ACC112 (cell line): Measurements from ENCODE around the gene AKAP1.
A peak's percentile ranks its signal among the peaks of the same experiment; 100 is the strongest.

Experiments
- H2AFZ ChIP-seq: fragments of 200-600 bp; sonication (generic); one replicate; pipeline ENCODE4 v1.6.0; 2017; ENCODE audit warnings: antibody characterized with exemption, low read length; ENCODE audit not compliant: unreplicated experiment
- H3K27ac ChIP-seq: fragments of 200-600 bp; sonication (generic); 2 replicates; pipeline ENCODE4 v1.5.1; 2014; ENCODE audit warnings: low read depth, mild to moderate bottlenecking, antibody characterized with exemption, low read length, moderate library complexity
- H3K27me3 ChIP-seq: fragments of 200-600 bp; sonication (generic); 2 replicates; pipeline ENCODE4 v1.6.1; 2014; ENCODE audit warnings: mild to moderate bottlenecking, antibody characterized with exemption, low read length, moderate library complexity, mixed read lengths; ENCODE audit not compliant: insufficient read depth
- H3K36me3 ChIP-seq: fragments of 200-600 bp; sonication (generic); 2 replicates; pipeline ENCODE4 v1.6.1; 2016; ENCODE audit warnings: mild to moderate bottlenecking, antibody characterized with exemption, low read length, moderate library complexity, mixed read lengths; ENCODE audit not compliant: insufficient read depth
- H3K4me1 ChIP-seq: fragments of 200-600 bp; sonication (generic); one replicate; pipeline ENCODE4 v1.6.1; 2016; ENCODE audit warnings: low read length, mixed read lengths; ENCODE audit not compliant: insufficient read depth, unreplicated experiment, control insufficient read depth
- H3K4me3 ChIP-seq: fragments of 200-600 bp; sonication (generic); 2 replicates; pipeline ENCODE4 v1.5.1; 2014; ENCODE audit warnings: mild to moderate bottlenecking, low read depth, low read length
- H3K79me2 ChIP-seq: fragments of 200-600 bp; sonication (generic); one replicate; pipeline ENCODE4 v1.6.0; 2016; ENCODE audit warnings: low read length; ENCODE audit not compliant: control insufficient read depth, unreplicated experiment, insufficient read depth

The AKAP1 gene

DNA sequence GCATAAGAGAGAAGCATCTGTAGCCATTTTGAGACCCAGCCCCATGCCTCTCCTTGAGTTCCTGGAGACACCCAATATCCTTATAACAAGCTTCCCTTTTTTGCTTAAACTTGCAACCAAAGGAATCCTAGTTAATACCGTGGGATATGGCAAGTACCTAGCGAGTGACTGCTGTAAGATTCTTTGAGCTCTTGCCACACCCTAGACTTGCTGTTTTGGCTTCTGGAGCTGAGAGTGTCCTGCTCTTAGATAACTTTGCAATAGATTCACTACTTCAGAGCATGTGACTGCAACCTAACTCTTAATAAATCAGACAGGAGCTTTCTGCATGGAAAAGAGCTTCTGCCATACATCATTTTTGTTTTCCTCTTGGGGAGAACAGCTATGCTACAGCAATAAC, 58.3 kb downstream of the AKAP1 start:
- Histone ChIP-seq H3K79me2 (no peaks in the 10 kb centered on the region), H3K4me3 (no peak overlapping the region), H2AFZ (peak overlapping the region; percentile 78), H3K4me1 (peaks cover 8% of the 10 kb centered on the region), H3K27me3 (no peaks in the 10 kb centered on the region), H3K36me3 (no peaks in the 10 kb centered on the region), H3K27ac (no peak overlapping the region)

DNA sequence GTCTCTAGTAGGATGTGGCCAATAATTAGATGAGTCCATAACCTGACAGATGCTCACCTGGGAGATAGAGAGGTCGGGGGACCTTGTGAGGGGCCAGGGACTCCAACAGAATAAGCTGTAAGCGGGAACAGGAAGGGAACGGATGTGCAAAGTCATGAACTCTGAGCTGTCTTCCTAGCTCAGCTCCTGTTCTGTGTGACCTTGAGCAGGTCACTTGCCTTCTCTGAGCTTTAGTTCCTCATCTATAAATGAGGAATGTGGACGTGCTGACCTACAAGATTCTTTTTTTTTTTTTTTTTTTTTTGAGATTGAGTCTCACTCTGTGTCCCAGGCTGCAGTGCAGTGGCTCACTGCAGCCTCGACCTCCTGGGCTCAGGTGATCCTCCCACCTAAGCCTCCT, 58.9 kb downstream of the AKAP1 start:
- no peak overlapping the region for H3K4me3 ChIP-seq
- H3K4me1 ChIP-seq = peaks cover 8% of the 10 kb centered on the region
- H3K36me3 ChIP-seq = no peaks in the 10 kb centered on the region
- H3K27ac ChIP-seq = no peak overlapping the region
- no peaks in the 10 kb centered on the region for H3K79me2 ChIP-seq
- H3K27me3 ChIP-seq = peaks cover 3% of the 10 kb centered on the region; the same call in 1 of the 2 replicates
- no peak overlapping the region for H2AFZ ChIP-seq

DNA sequence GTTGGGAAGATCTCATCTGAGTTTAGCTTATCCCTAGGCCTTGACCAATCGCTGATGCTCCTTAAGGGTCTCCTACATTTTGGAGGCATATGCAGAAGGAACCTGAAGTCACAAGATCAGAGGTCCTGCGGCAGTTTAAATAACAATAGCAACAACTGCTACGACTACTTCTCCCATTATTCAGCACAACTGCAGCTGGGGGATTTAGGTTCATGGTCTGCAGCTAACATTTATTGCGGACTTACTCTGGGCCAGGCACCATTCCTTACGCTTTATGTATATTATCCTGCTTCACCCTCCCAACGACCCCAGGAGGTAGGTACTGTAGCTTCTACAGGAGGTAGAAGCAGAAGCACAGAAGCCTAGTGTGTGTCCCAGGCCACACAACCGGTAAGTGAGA, 59.5 kb downstream of the AKAP1 start:
- no peaks in the 10 kb centered on the region for H3K36me3 ChIP-seq
- no peak overlapping the region for H3K4me3 ChIP-seq
- no peak overlapping the region for H3K27ac ChIP-seq
- H3K79me2 ChIP-seq = no peaks in the 10 kb centered on the region
- H3K4me1 ChIP-seq = peaks cover 8% of the 10 kb centered on the region
- H3K27me3 ChIP-seq = peaks cover 10% of the 10 kb centered on the region; the same call in 1 of the 2 replicates
- no peak overlapping the region for H2AFZ ChIP-seq

DNA sequence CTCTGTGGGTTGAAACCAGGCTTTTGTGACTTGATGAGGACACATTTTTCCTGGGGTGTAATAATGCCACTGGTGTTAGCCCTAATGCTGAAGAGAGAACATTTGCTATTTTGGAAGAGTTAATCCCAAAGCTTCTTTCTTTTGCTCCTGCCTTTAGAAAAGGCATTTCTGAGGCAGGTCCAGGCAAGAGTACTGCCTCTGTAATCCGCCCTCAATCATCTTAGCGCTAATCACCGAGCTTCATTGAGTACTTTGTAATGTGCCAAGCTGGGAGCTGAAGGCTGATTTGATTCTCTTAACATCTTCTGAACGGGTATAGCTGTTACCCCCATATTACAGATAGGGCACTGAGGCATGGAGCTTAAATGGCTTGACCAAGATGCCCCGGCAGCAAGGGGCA, 60.3 kb downstream of the AKAP1 start:
- no peaks in the 10 kb centered on the region for H3K79me2 ChIP-seq
- H3K27me3 ChIP-seq = peaks cover 12% of the 10 kb centered on the region; the same call in 1 of the 2 replicates
- H3K27ac ChIP-seq = no peak overlapping the region
- no peaks in the 10 kb centered on the region for H3K36me3 ChIP-seq
- H3K4me1 ChIP-seq = peaks cover 8% of the 10 kb centered on the region
- no peak overlapping the region for H2AFZ ChIP-seq
- no peak overlapping the region for H3K4me3 ChIP-seq

DNA sequence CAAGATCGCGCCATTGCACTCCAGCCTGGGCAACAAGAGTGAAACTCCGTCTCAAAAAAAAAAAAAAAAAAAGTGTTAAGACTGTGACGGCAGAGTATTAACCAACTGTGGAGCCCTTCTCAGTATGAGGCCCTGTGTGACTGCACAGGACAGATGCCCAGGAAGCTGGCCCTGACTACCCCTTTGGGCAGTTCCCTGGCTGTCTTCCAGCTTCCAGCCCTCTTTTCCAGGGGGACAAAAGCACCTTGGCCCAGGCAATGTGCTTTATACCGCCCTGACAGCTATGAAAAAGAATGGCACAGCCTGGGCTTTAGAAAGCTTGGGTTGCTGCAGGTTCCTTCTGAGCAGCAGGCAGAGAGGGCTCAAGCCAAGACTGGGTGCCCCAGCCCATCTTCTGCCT, 61.2 kb downstream of the AKAP1 start:
- Histone ChIP-seq H3K36me3 (no peaks in the 10 kb centered on the region), H3K27ac (no peak overlapping the region), H3K4me3 (no peak overlapping the region), H3K4me1 (peaks cover 8% of the 10 kb centered on the region), H2AFZ (no peak overlapping the region), H3K27me3 (peaks cover 12% of the 10 kb centered on the region; the same call in 1 of the 2 replicates), H3K79me2 (no peaks in the 10 kb centered on the region)

DNA sequence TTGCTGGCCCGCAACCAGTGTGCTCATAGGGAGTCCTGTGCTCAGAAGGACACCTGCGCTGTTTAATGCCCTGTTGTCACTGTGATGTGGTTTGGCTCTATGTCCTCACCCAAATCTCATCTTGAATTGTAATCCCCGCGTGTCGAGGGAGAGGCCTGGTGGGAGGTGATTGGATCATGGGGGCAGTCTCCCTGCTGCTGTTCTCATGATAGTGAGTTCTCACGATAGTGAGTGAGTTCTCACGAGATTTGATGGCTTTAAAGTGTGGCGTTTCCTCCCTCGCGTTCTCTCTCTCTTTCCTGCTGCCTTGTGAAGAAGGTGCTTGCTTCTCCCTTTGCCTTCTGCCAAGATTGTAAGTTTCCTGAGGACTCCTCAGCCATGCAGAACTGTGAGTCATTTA, 66.8 kb downstream of the AKAP1 start:
- Histone ChIP-seq H2AFZ (no peak overlapping the region), H3K36me3 (no peaks in the 10 kb centered on the region), H3K4me3 (no peak overlapping the region), H3K27me3 (peaks cover 12% of the 10 kb centered on the region; the same call in 1 of the 2 replicates), H3K79me2 (no peaks in the 10 kb centered on the region), H3K27ac (no peak overlapping the region), H3K4me1 (no peaks in the 10 kb centered on the region)

DNA sequence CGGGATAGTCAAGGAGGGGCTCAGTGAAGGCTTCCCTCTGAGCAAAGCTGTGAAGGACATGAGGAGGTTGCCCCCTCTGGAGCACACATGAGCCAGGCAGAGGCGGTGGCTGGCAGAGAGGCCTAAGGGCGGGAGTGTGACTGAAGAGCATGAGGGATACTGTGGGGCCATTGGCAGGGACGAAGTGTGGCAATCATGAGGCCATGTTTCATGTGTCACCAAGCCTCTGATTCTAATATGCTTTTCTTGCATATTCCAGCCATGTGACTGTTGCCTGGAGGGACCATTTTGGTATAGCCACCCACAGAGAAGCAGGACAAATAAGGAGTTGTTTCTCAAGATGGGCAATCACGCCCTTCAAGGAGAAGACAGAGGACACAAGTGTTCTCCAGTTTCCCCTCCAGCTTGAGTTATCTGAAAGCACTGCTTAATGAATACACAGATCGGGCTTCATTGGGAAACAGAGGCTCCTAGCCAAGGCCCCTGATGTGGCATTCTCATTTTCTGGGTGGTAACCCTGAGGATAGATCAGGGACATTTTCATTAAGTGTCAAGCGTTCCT, 68.0 kb downstream of the AKAP1 start:
- Histone ChIP-seq H3K4me3 (no peak overlapping the region), H2AFZ (no peak overlapping the region), H3K36me3 (no peaks in the 10 kb centered on the region), H3K27me3 (peaks cover 12% of the 10 kb centered on the region; the same call in 1 of the 2 replicates), H3K27ac (no peak overlapping the region), H3K4me1 (peaks cover under 1% of the 10 kb centered on the region), H3K79me2 (no peaks in the 10 kb centered on the region)

DNA sequence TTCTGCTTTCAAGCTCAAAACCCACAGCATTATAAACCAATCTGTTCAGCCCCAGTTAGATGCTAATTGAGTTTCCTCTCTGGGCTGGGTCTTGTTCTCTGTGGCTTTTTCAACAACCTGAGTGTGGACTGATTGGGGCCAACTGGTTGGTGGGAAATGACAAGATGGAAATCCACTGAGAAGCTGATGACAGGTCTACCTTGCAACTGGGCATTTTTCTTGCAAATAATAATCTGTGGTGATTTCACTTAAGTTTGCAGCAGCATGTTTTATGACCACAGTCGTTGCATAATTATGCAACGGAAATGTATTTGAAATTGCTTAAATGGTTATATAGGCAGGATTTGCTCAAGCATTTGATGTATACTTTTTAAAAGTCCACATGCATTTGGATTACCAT, 69.9 kb downstream of the AKAP1 start:
- Histone ChIP-seq H3K4me3 (no peak overlapping the region), H3K79me2 (no peaks in the 10 kb centered on the region), H3K27ac (no peak overlapping the region), H3K4me1 (peaks cover 5% of the 10 kb centered on the region), H3K27me3 (no peaks in the 10 kb centered on the region), H3K36me3 (no peaks in the 10 kb centered on the region), H2AFZ (no peak overlapping the region)

DNA sequence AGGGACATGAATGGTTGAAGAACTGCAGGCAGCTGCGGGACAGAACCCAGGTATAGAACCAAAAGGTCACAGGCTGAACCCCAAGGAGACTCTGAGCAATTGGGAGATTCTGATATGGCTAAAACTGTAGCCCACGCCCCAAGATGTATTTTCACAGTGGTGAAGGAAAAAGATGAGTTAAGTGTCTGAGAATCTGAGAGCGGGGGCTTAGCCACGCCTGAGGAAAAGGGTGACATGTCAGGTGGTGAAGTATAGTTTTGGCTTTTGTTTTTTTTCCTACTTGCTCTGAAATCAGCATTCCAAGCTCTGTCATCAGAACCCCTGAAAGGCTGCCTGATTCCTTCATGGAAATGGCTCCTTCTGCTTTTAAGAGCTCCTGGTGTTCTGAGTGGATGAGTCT, 73.3 kb downstream of the AKAP1 start:
- Histone ChIP-seq H3K27ac (no peak overlapping the region), H2AFZ (peak overlapping the region; percentile 17), H3K36me3 (no peaks in the 10 kb centered on the region), H3K79me2 (no peaks in the 10 kb centered on the region), H3K4me1 (peaks cover 5% of the 10 kb centered on the region), H3K4me3 (no peak overlapping the region), H3K27me3 (no peaks in the 10 kb centered on the region)

DNA sequence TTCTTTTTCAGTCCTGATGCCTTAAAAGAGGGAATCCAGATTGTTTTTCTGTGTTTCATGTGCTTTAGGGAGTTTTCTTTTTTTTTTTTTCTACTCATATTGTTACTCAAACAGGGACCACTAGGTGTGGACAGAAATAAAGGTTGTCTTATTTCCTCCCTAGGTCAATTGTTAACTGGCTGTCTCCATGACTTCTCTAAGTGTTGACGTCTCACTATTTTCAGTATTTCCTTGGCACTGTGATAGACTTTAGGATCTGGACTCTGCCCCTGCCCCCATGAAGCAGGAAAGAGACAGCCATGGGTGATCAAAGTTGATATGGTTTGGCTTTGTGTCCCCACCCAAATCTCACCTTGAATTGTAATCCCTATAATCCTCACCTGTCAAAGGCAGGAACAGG, 73.7 kb downstream of the AKAP1 start:
- H3K36me3 ChIP-seq = no peaks in the 10 kb centered on the region
- no peak overlapping the region for H2AFZ ChIP-seq
- H3K4me1 ChIP-seq = peaks cover 5% of the 10 kb centered on the region
- no peak overlapping the region for H3K27ac ChIP-seq
- no peaks in the 10 kb centered on the region for H3K27me3 ChIP-seq
- H3K4me3 ChIP-seq = no peak overlapping the region
- no peaks in the 10 kb centered on the region for H3K79me2 ChIP-seq

DNA sequence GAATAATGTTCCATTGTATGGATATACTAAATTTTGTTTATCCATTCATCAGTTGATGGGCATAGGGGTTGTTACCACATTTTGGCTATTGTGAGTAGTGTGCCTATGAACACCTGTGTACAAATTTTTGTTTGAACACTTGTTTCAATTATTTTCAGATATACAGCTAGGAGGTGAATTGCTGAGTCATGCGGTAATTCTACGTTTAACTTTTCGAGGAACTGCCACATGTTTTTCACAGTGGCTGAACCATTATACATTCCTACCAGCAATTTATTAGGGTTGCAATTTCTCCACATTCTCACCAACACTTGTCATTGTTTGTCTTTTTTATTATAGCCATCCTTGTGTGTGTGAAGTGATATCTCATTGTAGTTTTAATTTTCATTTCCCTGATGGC, 75.6 kb downstream of the AKAP1 start:
- Histone ChIP-seq H2AFZ (no peak overlapping the region), H3K79me2 (no peaks in the 10 kb centered on the region), H3K4me1 (peaks cover 5% of the 10 kb centered on the region), H3K27me3 (no peaks in the 10 kb centered on the region), H3K4me3 (no peak overlapping the region), H3K36me3 (no peaks in the 10 kb centered on the region), H3K27ac (no peak overlapping the region)
